Peyer's patch (tissue), 4 donors: ENCODE results near the gene HOXD10.

Experiments
- CTCF ChIP-seq, 6 experiments: fragments of 450-650 bp in 4 of 6; fragments of 200-600 bp in 2 of 6; sonication (generic) in 1 of 6; IDR thresholded peaks; one replicate each; pipeline ENCODE4 v1.5.1; 2017 to 2019; ENCODE audit warnings: antibody characterized with exemption in 6 of 6, mild to moderate bottlenecking in 3 of 6, moderate library complexity in 1 of 6
- POLR2A ChIP-seq, 2 donors: fragments of 450-650 bp; IDR thresholded peaks; one replicate each; pipeline ENCODE4 v1.5.1; 2017; ENCODE audit warnings: antibody characterized with exemption in 2 of 2, mild to moderate bottlenecking in 2 of 2, moderate library complexity in 2 of 2

GRCh38 chr2:176075481-176075880, 41.1 kb upstream of the HOXD10 start:
- TF ChIP-seq CTCF (IDR thresholded peaks at IDR 0.05) = no peak
- no peak for TF ChIP-seq POLR2A (IDR thresholded peaks at IDR 0.05)
